Coronary artery (tissue), 2 donors: ENCODE measurements around the gene KERA.
"Not testable (repeated sequence)": the region's sequence is repeated elsewhere in the genome, so short reads cannot be mapped to it uniquely, and the experiment has no call there.

ENCODE experiments used
- DNase-seq: peaks from one replicate; pipeline ENCODE4 v3.0.0-alpha.2; 2017; ENCODE audit warnings: low spot score
- H3K27ac ChIP-seq, 2 donors: fragments of 200-600 bp; sonication (generic); one replicate each; pipeline ENCODE4 v1.5.1; 2016 to 2019
- H3K4me3 ChIP-seq: fragments of 200-600 bp; sonication (generic); 2 replicates; pipeline ENCODE4 v1.5.1; 2016; ENCODE audit warnings: mild to moderate bottlenecking, moderate library complexity
- TF ChIP-seq, protein P1 (sequence below): fragments of 200-600 bp; sonication (generic); IDR thresholded peaks from one replicate; pipeline ENCODE4 v1.5.1; 2019; ENCODE audit warnings: antibody characterized with exemption

The KERA gene

DNA sequence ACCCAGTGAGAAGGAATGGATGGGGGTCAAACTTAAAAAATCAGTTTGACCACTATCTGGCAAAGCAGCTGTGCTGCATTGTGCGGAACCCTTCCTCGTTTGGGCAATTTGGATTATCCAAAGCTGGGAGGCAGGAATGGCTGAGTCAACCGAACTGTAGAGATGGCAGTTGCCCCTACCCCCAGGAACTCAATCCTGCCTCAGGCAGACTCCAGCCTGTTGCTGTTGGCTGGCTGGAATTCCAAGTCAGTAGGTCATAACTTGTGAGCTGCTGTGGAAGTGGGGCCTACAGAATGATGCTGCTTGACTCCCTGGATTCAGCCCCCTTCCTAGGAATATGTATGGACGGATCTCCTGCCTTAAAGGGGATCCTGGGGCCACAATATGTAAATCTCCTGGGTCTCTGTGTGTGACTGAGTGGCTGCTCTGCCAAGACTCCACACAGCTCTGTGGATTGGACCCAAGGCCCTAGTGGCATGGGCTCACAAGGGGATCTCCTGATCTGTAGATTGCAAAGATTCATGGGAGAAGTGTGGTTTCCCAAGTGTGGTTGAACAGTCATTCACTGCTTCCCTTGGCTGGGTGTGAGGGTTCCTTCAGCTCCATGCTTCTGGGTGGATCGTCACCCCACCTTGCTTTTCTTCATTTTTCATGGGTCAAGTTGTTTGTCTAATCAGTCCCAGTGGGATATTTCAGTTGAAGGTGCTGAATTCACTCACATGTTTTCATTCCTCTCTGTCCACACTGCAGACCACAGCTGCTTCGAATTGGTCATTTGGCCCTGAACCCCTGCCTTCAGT, 34.3 kb upstream of the KERA start:
- TF ChIP-seq, protein P1, sequence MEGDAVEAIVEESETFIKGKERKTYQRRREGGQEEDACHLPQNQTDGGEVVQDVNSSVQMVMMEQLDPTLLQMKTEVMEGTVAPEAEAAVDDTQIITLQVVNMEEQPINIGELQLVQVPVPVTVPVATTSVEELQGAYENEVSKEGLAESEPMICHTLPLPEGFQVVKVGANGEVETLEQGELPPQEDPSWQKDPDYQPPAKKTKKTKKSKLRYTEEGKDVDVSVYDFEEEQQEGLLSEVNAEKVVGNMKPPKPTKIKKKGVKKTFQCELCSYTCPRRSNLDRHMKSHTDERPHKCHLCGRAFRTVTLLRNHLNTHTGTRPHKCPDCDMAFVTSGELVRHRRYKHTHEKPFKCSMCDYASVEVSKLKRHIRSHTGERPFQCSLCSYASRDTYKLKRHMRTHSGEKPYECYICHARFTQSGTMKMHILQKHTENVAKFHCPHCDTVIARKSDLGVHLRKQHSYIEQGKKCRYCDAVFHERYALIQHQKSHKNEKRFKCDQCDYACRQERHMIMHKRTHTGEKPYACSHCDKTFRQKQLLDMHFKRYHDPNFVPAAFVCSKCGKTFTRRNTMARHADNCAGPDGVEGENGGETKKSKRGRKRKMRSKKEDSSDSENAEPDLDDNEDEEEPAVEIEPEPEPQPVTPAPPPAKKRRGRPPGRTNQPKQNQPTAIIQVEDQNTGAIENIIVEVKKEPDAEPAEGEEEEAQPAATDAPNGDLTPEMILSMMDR = no peak
- Histone ChIP-seq H3K27ac (no peak overlapping the region), H3K4me3 (no peak overlapping the region)
- DNase-seq = no peak

DNA sequence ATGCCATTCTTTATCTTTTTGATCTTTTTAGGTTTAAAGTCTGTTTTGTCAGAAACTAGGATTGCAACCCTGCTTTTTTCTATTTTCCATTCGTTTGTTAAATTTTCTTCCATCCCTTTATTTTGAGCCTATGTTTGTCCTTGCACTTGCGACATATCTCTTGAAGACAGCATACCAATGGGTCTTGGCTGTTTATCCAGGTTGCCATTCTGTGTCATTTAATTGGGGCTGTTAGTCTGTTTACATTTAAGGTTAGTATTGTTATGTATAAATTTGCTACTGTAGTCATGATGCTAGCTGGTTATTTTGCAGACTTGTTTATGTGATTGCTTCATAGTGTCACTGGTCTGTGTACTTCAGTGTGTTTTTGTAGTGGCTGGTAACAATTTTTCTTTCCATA, 32.1 kb upstream of the KERA start:
- not testable (repeated sequence) for DNase-seq, H3K27ac ChIP-seq, H3K4me3 ChIP-seq

DNA sequence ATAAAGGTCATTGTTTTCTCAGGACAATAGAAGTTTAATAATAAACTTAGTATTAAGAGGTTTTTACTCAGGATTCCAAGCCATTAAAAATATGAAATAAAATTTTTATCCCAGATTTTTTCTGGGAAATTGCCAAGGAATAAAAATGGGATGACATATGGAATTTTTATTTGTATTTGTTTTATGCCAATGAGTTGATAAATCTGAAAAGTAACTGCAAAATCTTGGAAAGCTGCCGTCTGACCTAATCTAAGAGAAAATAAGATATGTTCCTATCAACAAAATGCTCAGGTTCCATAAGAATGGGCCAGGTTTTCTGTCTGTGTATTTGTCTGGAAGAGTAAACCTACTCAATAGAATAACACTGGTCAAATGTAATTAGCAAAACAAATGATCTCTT, 22.2 kb upstream of the KERA start:
- TF ChIP-seq, protein P1 = no peak
- H3K4me3 ChIP-seq = no peak overlapping the region
- no peak for DNase-seq
- no peak overlapping the region for H3K27ac ChIP-seq

DNA sequence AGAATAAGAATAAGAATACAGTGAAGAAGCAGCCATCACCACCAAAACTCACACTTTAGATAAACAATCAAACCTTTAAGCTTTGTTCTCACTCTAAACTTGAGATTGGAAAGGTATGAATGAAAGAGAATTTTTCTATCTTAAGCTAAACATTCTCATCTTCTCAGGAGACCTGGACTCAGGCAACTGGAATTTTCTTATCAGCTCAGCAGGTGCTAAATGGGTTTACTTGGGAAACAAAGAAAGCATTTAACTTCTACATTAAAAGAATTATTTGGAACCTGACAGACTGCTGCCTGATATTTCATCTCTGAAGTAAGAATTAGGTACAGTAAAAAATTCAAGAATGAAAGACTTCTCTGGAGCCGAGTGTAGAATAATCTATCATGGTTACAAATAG, 20.7 kb upstream of the KERA start:
- no peak for DNase-seq
- no peak overlapping the region for H3K27ac ChIP-seq
- no peak overlapping the region for H3K4me3 ChIP-seq
- TF ChIP-seq, protein P1 = no peak

DNA sequence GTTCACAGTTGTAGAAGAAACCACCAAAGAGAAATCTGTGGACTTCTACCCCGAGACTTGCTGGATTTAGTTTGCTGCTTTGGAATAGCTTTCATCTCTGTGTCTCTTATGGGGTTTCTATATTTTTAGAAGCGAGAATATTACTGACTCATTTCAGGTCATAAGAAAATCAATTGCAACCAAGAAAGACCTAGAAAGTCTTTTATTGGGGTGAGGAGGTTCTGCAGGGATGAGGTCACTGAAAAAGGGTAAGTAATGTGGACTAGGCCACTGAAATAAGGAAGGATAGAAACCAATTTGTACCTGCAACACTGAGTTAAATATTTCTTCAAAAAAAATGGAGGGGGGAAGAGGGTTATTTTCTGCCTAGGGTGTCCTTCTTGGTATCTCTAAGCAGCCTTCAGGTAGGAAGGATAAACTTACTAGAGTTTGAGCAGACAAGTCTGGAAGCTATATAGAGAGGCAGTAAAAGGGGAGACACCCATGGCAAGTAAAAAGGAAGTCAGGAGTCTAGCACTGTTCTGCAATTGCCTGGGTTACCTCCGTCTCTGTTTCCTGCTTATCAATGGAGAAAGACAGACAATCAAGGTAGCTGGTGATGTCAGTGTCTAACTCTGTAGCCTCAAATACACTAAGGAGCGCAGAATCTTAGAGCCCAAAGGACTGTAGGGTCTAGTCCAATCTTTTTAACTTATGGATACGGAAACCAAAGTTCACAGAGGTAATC, 19.6 kb upstream of the KERA start:
- Histone ChIP-seq H3K27ac (no peak overlapping the region), H3K4me3 (no peak overlapping the region)
- DNase-seq = no peak
- TF ChIP-seq, protein P1 = no peak

DNA sequence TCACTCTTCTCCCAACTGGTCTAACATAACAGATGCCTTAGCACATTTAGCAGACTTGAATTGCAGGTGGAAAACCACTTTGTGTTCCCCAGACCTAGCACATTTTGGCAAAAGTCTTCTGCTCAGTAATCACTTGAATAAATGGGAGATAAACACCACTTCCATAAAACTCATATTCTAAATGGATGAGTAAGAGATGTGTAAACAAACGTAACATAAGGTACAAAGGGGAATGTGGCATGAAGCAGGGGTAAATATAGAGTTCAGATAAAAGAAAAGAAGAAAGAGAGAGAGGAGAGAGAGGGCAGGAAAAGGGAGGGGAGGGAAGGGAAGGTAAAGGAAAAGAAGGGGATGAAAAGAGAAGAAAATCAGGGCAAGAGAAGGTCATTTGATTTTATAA, 17.0 kb upstream of the KERA start:
- no peak for DNase-seq
- Histone ChIP-seq H3K27ac (peak overlapping the region; percentile 51 to 57), H3K4me3 (peak overlapping the region; percentile 44)
- TF ChIP-seq, protein P1 = no peak

DNA sequence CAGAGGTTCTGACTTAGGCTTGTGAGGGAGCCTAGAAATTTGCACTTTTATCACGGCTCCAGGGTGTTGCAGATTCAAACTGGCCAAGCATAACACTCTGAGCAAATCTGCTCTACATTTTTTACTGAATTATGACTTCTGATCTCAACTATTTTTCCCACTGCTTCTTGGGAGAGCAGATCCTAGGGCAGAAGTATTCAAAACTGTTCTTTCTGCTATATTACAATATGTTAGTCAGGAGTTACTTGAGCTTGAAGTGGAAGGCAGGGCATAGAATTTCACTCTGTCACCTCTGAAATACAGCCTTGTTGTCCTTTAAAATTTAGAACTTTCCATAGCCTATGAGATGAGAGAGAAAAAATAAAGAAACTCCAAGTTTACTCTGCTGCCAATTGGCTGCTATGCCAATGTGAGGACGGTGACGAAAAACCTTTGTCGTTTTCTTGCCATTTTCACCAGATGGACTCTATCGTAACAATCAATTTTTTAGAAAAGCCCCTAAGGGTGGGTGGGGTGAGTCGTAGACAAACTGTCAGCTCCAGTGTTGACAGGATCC, 16.4 kb upstream of the KERA start:
- Histone ChIP-seq H3K4me3 (peak overlapping the region; percentile 44), H3K27ac (peak overlapping the region; percentile 51 to 57)
- TF ChIP-seq, protein P1 = no peak
- no peak for DNase-seq
